GM12865 (cell line): Measurements from ENCODE around the gene PLEK.

ENCODE experiments used
- DNase-seq: peaks from one replicate; pipeline ENCODE4 v3.0.0; 2010; ENCODE audit warnings: low read depth
- H3K4me3 ChIP-seq: 2 replicates; pipeline ENCODE4 v1.5.1; 2011; ENCODE audit warnings: mild to moderate bottlenecking, low read depth, low read length, control low read depth
- TF ChIP-seq, protein P1 (sequence below): IDR thresholded peaks from 2 replicates; pipeline ENCODE4 v1.5.1; 2011; ENCODE audit warnings: low read length, control low read depth, low read depth, inconsistent platforms; ENCODE audit not compliant: insufficient read depth; ENCODE audit errors: missing control alignments

PLEK gene

DNA sequence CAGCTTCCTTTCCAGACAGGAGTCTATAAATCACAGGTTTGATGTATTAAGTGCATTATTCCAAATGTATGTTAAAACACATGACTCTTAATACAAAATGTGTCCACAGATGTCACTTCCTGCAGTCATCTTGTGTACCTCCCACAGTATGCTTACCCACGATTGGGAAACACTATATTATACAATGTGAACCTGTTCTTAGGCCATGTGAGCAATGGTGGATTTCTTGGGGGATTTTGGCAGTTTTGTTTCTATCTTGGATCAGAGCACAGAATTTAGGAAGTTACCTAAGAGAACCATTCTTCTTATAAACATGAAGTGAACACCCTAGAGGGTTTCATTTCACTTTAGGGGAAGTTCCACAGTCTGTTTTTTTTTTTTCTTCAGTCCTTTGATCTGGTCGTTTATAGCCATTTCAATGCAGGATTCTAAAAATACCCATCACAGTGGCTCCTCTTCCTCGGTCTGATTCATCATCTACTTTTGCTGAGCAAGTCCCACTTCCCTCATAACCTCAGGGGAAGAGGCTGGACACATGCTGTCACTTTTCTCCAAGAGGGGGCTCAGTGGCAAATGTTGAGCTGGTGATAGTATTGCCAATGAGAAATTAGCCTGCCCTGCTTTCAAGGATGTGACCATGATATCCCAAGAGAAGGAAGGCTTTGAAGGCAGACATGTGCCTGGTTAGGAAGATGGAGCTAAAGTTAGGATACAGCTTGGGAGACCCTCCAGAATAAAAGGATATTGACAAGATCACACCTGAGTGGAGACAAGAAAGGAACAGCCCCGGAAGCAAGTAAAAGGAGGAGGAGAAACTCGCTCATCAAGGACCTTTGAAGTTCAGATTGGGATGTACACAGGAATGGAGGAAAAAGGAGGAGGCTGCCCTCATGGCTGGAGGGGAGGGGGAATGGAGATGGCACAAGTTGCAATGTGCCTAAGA lies 22.6 kb downstream of the PLEK start:
- TF ChIP-seq, protein P1, sequence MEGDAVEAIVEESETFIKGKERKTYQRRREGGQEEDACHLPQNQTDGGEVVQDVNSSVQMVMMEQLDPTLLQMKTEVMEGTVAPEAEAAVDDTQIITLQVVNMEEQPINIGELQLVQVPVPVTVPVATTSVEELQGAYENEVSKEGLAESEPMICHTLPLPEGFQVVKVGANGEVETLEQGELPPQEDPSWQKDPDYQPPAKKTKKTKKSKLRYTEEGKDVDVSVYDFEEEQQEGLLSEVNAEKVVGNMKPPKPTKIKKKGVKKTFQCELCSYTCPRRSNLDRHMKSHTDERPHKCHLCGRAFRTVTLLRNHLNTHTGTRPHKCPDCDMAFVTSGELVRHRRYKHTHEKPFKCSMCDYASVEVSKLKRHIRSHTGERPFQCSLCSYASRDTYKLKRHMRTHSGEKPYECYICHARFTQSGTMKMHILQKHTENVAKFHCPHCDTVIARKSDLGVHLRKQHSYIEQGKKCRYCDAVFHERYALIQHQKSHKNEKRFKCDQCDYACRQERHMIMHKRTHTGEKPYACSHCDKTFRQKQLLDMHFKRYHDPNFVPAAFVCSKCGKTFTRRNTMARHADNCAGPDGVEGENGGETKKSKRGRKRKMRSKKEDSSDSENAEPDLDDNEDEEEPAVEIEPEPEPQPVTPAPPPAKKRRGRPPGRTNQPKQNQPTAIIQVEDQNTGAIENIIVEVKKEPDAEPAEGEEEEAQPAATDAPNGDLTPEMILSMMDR, result no peak
- peak; percentile 89 for DNase-seq
- peak overlapping the region; percentile 74 for H3K4me3 ChIP-seq

DNA sequence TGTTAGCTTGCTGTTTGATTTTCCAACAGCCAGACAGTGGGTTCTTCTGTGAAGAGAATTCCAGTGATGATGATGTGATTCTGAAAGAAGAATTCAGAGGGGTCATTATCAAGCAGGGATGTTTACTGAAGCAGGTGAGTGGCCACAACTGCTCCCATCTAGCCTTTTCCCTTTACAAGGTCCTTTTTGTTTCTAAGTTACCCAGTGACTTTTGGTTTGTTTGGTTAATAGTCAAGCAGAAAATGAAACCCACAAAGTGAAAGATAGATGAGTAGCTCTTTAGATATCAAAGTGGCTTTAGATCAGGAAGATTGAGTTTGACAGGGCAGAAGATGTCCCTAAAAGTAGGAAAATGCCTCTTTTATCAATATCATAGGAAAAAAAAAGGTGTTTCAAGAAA lies 23.3 kb downstream of the PLEK start:
- DNase-seq, result peak; percentile 75

DNA sequence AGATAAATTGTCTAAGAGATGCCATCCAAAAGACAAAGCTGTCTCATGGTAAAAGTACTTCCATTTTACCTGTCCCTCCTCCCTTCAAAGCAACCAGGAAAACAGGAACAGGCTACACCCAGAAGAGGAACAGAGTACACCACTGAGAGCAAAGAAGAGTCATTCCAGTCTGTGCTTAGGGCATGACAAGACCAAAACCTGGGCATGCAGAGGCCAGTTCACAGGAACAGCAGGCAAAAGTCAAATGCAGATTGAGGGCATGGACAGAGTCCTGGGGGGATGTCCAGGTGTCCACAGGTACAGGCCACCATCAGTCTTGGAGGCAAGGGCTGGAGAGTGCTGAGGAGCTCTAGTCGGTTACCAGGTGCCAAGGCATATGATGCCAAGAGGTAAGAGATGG lies 23.7 kb downstream of the PLEK start:
- peak; percentile 74 for DNase-seq
- TF ChIP-seq, protein P1, result no peak
- peak overlapping the region; percentile 74 for H3K4me3 ChIP-seq

More for the DNA sequence above, 23.3 kb downstream of the PLEK start:
- H3K4me3 ChIP-seq, result peak overlapping the region; percentile 74
- TF ChIP-seq, protein P1, result no peak

DNA sequence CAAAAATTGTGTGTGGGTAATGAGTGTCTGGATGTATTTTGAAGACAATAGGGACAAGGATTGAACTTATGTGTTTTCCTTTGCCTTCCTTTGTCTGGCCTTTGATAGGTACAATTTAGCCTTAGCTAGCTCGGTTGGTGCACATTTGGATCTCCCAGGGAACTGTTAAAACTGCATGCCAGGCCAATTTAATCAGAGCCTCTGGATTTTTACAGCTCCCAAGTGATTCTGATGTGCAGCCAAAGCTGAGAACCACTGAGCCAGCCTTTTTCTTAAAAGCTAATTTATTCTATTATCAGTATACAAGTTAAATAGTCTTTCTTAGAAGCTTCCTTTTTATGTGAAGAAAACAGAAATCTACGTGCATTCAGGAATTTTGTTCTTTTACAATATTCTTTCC lies 25.0 kb downstream of the PLEK start:
- H3K4me3 ChIP-seq, result peak overlapping the region; percentile 74
- DNase-seq, result no peak
- TF ChIP-seq, protein P1, result no peak

DNA sequence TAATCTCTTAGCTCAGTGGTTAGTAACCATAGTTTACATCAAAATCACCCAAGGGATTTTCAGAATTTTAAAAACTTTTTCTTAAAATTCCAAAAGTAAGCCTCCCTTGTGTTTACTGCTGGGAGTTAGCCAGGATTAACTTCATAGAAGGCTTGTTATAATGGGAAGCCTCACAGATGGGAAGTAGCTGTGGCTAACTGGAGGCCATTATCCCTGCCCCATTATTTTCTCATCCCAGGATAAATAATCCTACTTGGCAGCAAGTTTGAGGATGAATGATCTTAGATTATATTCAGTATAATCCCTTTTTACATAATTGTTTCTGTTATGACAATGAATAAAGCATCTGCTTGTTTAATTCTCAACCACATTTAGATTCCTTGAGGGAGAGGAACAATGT lies 25.5 kb downstream of the PLEK start:
- TF ChIP-seq, protein P1, result no peak
- H3K4me3 ChIP-seq, result peak overlapping the region; percentile 74
- DNase-seq, result no peak

DNA sequence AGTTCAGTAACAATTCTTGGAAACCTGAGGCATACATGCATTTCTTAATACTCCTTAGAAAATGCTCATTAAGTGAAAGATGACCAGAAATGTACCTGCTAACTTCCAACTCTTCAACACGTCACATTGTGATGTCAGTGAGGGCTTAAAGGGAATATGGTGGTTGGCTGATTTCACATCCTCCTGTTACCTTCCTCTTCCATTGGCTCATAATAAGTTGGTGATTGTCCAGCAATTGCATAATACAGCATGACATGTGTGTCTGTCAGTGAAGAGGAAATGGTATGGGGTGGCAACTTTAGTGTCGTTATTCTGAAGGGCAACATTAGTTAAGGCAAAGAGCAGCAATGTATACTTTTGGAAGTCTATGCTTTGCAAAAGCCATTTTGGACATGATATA lies 26.0 kb downstream of the PLEK start:
- peak overlapping the region; percentile 74 for H3K4me3 ChIP-seq
- no peak for DNase-seq
- TF ChIP-seq, protein P1, result no peak
